Measurements from ENCODE around the gene STAT6.

Gene STAT6

DNA sequence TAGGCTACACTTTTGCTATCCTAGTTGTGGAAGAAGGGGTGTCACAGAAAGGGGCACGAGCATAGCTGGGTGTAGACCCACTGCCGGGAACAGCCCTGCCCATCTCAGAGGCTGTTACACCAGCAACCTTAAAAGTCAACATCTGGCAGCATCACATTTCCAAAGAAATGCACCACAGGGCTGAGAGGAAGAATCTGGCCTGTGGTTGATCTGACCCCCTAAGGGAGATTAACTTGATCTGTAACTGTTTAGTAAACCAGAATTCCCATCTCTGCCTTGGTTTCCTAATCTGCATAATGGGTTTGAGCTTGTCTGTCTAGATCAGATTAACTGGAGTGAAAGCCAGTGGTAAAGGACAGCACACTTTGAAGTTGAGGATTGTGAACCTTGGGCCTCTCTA is 34.9 kb upstream of the STAT6 start:
- DNase-seq = no peak

DNA sequence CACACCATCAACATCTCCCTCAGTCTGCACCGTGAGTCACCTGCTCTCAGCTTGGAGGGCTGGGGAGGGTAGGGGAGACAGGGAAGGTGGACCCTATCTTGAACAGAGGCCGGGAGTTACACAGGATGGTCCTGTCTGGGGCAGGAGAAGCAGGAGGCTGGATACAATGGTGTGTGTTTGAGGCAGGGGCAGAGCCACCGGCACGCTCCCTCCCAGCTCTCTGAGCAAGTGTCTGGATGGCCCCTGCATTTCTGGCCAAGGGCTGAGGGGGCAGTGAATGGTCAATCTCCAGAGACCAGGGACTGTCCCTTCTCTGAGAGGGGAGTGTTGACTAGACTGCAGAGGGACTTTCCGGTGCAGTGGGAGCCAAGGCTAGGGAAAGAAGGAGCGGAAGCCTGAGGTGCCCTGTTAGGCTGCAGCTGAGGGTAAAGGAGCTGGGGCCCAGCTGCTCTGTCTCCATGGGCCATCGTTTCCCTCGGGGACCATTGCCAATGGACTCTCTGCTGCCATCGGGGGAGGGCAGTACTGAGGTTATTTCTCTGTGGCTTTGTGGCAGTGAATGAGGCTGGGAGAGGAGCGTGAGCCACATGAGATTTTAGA is 34.4 kb upstream of the STAT6 start:
- DNase-seq = no peak

DNA sequence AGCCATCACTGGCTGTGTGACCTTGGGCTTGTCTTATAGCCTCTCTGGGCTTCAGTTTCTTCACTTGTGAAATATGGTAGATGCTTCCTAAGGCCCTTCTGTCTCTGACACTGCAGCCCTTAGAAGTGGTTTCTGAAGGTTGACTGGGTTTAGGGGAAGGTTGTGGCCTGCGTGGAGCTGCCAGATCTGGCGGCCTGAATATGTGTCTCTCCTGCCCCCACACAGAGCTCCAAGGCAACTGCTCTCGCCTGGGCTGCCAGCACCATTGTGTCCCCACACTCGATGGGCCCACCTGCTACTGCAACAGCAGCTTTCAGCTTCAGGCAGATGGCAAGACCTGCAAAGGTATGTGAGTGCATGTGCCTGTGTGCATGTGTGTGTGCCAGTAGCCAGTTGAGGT is 32.3 kb upstream of the STAT6 start:
- DNase-seq = no peak

DNA sequence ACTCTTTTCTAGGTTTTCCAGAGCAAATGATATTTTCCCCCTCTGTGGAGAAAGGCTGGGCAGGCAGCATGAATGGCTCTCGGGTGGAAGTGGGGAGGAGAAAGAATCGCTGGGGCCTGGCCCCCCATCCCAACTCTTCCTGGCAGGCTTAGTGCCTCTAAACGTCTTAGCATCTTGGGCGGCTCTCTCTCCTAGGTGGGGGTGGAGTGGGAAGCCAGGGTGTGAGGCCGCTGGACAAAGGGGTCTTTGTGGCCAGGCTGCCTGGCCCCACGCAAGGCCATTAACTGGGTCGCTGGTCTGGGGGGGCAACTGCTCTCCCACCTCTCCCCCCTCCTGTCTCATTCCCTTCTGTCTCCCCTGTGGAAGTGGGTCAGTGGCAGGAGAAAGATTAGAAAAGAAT is 31.6 kb upstream of the STAT6 start:
- DNase-seq = no peak

DNA sequence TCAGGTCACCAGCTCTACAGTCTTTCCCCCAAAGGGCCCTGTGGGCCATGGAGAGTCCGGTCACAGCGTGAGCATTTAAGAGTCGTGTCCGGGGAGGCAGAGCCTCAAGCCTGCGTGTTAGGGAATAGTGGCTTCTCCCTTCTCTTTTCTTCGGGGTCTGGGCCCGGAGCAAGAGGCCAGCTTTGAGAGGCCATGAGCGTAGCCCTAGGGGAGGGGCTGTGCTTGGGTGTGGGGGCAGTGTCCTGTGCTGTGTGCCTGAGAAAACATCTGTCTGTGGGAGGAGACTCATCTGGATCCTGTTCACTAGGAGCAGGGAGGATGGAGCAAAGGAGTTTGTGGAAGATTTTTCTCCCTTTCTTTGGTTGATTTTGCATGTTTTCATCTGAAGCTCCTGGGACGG is 31.0 kb upstream of the STAT6 start:
- no peak for DNase-seq

DNA sequence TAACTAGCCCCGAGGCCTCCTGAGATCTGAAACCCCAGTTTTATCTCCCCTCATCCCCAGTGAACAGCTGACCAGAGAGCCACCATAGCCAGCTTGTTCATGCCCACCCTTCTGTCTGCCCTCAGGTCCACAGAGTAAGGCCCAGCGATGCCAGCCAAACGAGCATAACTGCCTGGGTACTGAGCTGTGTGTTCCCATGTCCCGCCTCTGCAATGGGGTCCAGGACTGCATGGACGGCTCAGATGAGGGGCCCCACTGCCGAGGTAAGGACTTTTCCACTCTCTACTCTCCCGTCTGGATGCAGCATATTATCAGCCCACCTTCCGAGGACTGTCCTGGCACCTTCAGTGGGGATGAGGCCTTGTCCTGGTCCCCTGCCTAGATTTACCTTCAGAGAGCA is 30.1 kb upstream of the STAT6 start:
- DNase-seq = no peak

DNA sequence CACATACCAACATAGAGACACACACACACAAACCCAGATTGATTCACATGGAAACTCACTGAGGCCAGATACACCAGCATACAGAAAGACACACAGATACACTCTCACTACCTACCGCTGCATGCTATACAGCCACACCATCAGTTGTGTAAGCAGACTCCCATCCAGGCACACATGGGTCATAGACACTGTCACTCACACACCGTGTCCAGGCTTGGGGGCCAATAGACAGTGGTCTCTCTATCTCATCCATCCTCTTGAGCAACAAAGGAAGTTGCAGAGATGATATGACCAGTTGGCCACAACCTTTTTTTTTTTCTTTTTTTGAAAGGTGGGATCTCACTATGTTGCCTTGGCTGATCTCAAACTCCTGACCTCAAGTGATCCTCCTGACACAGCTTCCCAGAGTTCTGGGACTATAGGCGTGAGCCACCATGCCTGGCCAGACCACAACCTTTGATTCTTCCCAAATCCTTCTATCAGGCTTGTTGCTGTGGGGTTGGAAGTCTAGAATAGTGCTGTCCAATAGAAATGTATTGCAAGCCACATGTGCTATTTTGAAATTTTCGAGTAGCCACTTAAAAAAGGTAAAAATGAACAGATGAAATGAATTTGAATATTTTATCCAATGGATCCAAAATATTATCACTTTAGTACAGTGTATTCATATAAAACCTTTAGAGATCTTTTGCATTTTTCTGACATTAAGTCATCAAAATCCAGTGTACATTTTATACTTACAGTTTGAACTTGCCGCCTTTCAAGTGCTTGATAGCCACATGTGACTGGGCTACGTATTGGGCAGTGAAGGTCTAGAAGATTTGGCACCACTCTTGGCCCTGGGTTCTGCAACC is 28.9 kb upstream of the STAT6 start:
- no peak for DNase-seq

DNA sequence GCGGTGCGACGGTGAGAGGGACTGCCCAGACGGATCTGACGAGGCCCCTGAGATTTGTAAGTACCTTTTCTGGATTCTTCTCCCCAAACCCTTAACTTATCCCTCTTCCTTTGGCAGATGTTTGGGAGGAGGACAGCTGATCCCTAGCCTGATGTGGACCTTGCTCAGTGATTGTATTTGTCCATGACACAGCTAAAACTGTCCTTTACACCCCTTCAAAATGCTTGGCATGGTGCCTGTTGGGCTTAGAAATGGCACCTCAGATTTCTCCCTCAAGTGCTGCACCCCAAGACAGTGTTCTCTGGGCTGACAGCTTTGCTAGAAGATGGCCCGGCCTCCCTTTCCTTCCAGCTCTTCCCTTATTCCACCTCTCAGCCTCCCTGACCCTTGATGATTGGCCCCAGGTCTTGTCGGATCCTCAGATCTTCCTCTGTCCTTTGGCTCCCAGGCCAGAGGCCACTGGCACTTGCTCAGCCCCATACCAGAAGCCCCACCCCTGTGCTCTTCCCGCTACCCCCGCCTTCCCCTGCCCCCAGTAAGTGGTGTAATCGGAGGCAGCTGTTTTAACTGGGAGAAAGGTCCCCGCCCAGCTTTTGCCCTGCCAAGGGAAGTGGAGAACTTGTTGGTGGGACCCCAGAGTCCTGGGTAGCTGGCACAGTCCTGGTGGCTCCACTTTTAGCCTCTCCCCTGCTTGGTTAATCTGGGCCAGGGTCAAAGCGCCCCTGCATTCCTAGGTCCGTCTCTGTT is 27.5 kb upstream of the STAT6 start:
- no peak for DNase-seq

DNA sequence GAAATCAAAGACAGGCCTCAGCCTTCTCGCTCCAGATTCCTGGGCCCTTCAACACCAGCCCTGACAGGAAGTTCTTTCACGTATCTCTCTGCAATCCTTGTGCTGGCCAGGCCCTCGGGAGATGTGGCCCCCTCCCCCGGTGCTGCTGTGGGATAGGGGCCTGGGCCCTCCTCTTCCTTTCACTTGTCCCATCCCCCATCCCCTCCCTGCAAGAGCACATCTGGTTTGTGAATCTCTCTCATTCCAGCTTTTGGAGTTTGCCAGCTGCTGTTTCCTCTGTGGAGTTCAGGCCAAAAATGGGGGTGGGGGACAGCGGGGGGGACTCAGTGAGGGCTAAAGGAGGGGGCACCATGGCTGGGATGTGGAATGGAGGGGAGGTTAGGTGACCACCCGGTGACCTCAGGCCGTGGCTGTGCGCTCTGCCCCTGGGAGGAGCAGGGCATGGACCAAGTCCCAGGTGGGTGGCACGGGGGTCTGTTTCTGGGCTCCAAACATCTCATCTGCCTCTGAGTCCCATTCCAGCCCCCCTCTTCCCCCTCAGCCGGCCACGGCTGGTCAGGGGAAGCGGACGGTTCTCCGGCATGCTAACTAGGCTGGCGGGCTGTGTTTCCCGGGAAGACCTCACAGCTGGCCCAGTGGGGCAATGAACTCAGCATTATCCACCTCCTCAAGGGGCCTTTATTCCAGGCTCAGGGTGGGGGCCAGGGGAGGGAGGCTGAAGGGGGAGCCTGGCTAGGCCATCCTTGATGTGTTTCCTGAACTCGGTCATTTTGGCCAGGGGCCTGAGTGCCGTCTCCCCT is 24.6 kb upstream of the STAT6 start:
- no peak for DNase-seq

DNA sequence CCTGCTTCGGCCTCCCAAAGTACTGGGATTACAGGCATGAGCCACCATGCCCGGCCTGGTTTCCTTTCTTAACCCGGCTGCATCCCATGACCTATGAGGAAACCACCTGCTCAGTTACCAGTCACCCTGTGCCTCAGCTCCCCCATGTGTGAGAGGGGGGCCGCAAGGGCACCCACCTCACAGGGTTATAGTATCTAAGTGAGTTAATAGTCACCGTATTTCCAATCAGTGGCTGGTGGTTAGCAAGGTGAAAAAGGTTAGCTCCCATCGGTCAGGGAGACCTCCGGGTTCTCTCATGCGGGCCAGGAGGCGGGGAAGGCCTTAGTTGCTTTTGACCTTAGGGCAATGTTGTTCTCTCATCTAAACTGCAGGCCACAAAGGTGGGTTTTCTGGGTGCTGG is 23.8 kb upstream of the STAT6 start:
- DNase-seq = no peak

DNA sequence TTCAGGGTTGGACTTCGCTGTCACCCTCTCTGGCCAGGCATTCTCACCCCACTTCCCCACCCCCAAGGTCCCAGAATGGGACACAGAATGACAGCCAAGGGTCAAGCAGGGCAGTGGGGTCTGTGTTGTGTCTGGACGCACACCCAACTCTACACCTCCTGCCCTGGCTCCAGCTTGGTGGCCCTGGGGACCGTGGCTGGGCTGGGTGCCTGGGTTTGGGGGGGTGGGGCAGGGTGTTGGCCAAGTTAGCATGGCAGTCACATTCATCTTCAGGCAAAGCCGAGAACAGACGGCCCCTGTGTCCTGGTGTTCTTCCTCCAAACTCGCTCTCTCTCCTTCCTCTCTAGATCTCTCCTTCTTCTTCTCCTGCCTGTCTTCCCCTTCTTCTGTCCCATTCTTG is 22.8 kb upstream of the STAT6 start:
- DNase-seq = no peak

DNA sequence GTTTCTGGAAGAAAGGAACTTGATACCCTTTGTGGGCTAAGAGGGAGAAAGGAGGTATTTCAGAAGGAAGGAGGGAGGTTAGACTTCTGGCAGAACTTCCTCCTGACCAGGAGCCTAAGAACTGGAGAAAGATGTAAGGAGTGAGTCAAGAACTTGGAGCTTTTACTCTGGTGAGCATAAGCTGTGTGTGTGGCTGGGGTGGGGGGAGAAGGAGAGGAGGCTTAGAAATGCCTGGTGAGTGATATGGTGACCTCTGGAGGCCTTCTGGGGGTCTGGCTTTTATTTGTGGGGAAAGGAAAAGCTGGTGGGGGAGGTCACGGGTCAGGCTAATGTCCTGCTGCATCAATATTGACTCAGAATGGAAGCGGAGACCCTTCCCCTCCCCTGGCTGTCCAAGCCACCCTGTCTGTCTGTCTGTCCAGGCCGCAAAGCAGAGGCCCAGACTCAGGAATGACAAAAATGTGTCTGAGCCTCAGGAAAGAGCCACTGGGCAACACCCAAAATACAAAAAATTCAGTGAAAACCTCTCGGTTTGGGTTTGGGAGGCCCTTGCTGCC is 21.9 kb upstream of the STAT6 start:
- DNase-seq = no peak

DNA sequence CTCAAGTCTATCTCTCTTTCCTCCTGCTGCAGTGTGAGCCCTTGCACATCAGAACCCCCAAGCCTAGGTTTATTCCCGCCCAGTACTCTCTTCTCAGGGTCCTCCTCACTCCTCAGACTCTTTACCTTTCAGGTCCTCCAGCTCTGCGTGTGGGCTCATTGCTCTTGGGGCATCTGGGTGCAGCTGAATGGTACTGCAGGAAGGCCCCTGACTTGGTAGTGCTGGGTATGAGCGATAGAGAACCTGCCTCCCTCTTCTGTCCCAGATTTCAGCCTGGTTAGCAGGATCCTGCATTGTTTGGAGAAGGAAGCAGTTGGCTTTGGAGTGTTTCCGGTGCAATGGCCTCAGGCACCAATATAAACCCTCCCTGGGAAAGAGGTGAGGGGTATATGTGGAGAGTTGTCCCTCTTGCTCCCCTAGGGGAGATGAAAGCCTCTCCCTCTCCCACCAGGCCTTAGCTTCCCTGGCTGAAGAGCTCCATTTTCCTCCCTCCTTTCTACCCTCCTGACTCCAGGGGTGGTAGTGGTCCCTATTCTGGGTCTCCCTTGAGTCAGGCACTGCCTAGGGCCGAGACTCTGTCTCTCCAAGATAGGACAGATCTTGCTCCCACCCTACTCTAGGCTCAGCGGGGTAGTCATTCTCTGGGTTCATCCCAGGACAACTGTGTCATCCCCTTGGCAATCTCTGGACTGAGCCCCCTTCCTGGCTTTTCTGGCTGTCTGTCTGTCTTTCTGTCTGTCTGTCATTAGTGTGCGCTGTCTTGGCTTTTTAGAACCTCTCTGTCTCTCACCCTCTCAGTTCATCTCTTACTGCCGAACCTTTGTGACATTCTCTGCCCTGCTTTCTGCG is 21.0 kb upstream of the STAT6 start:
- DNase-seq = no peak

DNA sequence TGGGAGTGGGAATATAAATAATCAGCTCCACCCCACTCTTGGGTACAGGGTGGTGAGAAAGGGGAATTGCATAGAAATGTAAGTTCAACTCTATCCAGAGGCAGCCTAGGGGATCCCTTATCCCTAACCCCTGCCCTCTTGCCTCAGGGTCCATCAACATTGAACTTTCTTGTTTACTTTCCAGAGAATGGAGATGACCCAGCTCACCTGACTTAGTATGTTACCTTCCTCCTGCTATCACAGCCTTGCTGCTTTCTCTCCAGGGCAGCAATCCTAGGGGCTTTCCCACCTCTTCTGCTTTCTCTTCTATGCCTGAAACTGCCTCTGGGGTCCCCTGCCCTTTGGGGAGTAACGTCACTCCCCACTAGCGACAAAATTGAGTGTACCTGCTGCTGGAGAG is 19.8 kb upstream of the STAT6 start:
- no peak for DNase-seq

DNA sequence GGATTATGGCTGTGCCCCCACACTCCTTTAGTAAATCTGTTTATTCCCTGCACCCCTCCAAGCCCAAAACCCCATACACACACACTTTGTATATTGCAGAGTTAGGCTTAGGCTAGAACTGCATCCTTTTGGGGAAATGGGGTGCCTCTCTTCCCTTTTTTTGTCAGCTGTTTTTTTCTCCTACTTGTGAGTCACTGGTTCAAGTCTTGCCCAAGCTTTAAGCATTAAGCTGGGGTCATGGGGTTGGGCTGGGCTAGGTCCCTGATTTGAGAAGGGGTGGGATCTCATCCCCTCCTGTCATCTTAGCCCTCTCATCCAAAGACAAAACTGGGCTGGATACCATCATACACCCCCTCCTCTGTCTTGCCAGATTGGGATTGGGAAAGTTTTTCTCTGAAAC is 18.7 kb upstream of the STAT6 start:
- DNase-seq = no peak

DNA sequence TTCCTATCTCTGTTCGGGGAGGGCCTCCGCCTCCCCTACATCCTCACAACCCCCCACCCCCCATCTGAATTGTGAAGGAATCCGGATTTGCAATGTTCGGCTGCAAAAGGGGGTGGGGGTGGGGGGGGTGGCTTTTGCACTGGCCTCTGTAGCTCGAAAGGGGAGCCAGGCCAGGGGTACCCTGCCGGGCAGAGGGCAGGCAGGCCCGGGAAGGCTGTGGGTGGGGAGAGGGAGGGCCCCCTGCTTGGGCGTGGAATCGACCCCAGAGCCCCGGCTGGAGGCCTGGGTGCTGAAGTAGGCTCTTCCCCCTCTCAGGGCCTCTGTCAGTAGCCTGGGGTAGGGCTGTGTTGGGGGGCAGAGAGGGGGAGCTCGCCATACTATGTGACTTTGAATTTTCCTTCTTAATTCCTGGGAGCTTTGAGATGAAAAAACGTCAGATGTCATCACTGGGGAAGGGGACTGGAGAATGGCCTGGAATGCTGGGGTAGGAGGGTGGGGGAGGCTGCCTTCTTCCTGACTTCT is 18.2 kb upstream of the STAT6 start:
- DNase-seq = no peak

DNA sequence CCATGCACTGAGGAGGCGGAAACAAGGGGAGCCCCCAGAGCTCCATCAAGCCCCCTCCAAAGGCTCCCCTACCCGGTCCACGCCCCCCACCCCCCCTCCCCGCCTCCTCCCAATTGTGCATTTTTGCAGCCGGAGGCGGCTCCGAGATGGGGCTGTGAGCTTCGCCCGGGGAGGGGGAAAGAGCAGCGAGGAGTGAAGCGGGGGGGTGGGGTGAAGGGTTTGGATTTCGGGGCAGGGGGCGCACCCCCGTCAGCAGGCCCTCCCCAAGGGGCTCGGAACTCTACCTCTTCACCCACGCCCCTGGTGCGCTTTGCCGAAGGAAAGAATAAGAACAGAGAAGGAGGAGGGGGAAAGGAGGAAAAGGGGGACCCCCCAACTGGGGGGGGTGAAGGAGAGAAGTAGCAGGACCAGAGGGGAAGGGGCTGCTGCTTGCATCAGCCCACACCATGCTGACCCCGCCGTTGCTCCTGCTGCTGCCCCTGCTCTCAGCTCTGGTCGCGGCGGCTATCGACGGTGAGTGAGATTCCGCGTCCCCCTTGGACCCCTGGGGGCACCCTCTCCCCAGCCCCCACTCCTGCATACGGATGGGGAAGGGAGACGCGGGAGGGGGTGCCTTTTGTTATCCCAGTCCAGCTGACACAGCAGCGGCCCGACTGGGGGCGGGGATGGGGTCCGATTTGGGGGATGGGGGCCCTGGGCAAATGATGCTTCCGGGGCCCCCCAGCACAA is 17.5 kb upstream of the STAT6 start:
- no peak for DNase-seq

DNA sequence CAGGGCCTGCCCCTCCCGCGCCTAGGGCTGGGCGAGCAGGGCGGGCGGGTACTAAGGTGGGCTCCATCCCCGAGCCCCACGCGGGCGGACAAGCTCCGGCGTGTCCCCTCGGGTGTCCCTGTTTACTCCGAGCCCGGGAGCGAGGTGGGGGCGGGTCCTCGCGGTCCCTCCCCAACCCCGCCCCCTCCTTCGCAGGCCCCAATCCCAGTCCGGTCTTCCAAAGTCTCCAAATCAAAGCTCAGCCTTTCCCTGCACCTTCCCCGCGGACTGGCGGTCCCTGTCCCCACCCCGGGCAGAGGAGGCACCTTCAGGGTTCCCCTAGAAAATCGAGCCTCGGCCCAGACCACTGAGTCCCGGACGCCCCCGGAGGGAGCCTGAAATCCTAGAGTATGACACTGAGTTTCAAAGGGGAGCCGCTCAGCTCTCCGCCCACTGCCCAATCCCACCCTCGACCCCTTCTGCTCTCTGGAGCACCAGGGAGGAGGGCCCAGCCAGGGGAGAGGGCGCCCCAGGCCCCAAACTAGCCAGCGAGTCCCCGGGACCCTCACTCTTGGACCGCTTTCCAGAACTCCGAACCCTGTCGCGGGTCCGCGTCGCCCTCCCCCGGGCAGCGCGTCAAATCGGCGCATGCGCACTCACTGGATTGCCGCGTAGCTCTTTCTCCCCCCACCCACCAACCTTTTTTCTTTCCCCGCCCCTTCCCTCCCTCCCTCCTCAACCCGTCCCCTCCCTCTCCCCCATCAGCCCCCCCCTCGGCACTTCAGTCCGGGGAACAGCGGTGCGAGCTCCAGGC is 16.8 kb upstream of the STAT6 start, which contains the start of gene LRP1:
Gene LRP1 (plus strand): TSS at position 758 of the 793 bp plus-strand sequence. CDS start 482 bp downstream, outside the sequence.
- peak; percentile 50 for DNase-seq

DNA sequence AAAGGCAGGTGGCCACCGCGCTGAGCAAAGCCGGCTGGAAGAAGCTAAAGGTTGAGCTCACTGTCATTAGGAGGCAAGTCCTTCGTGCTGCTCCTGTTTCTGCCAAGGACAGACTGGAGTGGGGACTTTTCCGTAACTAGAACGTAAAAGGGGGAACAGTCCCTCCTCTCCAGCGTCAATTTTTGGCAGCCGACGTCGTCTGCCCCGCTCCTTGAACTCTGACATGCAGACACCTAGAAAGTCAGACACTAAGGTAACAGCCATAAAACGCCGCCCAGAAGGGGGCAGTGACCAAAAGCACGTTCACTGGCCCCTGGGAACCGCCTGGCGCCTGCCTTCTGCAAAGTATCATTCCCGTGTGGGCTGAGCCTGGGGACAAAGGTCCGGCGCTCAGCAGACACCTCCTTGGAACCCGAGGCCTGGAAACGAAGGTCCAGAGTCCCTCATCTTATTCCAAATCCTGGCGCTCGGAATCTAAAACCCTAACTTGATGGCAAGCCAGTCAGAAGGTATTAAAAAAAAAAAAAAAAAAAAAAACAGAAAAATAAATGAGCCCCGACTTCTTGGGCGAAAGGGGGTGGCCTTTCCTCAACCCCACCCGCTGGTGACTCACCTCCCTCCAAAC is 16.1 kb upstream of the STAT6 start:
- DNase-seq = no peak

All from NCI-H2029 treated with DMSO at 0.1 percent for 48 hours (cell line).